Stimulated activated memory B cell treated with anti-CD40 and anti-IgM and Interleukin-4, amounts not matched to agents 10 μg/mL and 1 μg/mL and 100 μg/mL, for 72 hours (primary cell): ENCODE measurements around the gene FMO1.
A peak's percentile ranks its signal among the peaks of the same experiment; 100 is the strongest.
"Not testable (repeated sequence)": the region's sequence is repeated elsewhere in the genome, so short reads cannot be mapped to it uniquely, and the experiment has no call there.

Experiments used
- ATAC-seq: fragments of 150-1000 bp; cut with Tn5 transposase; 2 replicates; pipeline ENCODE4 v1.10.0; 2021
- H3K27ac Mint-ChIP-seq: one replicate; pipeline ENCODE4 v1.8.0; 2022; ENCODE audit warnings: mild to moderate bottlenecking, mixed read lengths
- H3K27me3 Mint-ChIP-seq: one replicate; pipeline ENCODE4 v1.8.0; 2022; ENCODE audit warnings: mixed read lengths
- H3K36me3 Mint-ChIP-seq: one replicate; pipeline ENCODE4 v1.8.0; 2022; ENCODE audit warnings: mixed read lengths
- H3K4me1 Mint-ChIP-seq: one replicate; pipeline ENCODE4 v1.8.0; 2022; ENCODE audit warnings: mixed read lengths
- H3K4me3 Mint-ChIP-seq: one replicate; pipeline ENCODE4 v1.8.0; 2022; ENCODE audit warnings: mild to moderate bottlenecking, moderate library complexity, mixed read lengths
- H3K9me3 Mint-ChIP-seq: one replicate; pipeline ENCODE4 v1.8.0; 2022; ENCODE audit warnings: mixed read lengths

The FMO1 gene

GRCh38 chr1:171221665-171222591 lies 26.4 kb upstream of the FMO1 start:
- H3K27ac Mint-ChIP-seq: no peak overlapping the region

GRCh38 chr1:171222936-171223335 lies 25.4 kb upstream of the FMO1 start:
- no peaks in the 10 kb centered on the region for H3K9me3 Mint-ChIP-seq
- H3K4me1 Mint-ChIP-seq: no peaks in the 10 kb centered on the region
- no peak overlapping the region for H3K27ac Mint-ChIP-seq
- no peaks in the 10 kb centered on the region for H3K36me3 Mint-ChIP-seq
- no peaks in the 10 kb centered on the region for H3K27me3 Mint-ChIP-seq
- no peak for ATAC-seq
- H3K4me3 Mint-ChIP-seq: no peak overlapping the region

More at GRCh38 chr1:171221665-171222591, 26.4 kb upstream of the FMO1 start:
- no peak overlapping the region for H3K4me3 Mint-ChIP-seq
- H3K4me1 Mint-ChIP-seq: no peaks in the 10 kb centered on the region
- no peaks in the 10 kb centered on the region for H3K9me3 Mint-ChIP-seq
- H3K36me3 Mint-ChIP-seq: no peaks in the 10 kb centered on the region
- no peaks in the 10 kb centered on the region for H3K27me3 Mint-ChIP-seq
- no peak for ATAC-seq

- H3K27me3 Mint-ChIP-seq, ATAC-seq, H3K27ac Mint-ChIP-seq, H3K4me3 Mint-ChIP-seq, H3K9me3 Mint-ChIP-seq, H3K36me3 Mint-ChIP-seq, H3K4me1 Mint-ChIP-seq: not testable (repeated sequence)
Observed at GRCh38 chr1:171224257-171224656, 24.0 kb upstream of the FMO1 start.

GRCh38 chr1:171226747-171227370 lies 21.4 kb upstream of the FMO1 start:
- no peaks in the 10 kb centered on the region for H3K9me3 Mint-ChIP-seq
- no peaks in the 10 kb centered on the region for H3K4me1 Mint-ChIP-seq
- peaks cover 9% of the 10 kb centered on the region for H3K27me3 Mint-ChIP-seq
- no peak overlapping the region for H3K4me3 Mint-ChIP-seq
- no peaks in the 10 kb centered on the region for H3K36me3 Mint-ChIP-seq
- ATAC-seq: peak; percentile 56
- H3K27ac Mint-ChIP-seq: no peak overlapping the region

GRCh38 chr1:171231326-171231725 lies 17.0 kb upstream of the FMO1 start:
- Mint-ChIP-seq H3K9me3 (peaks cover 3% of the 10 kb centered on the region), H3K36me3 (no peaks in the 10 kb centered on the region), H3K27ac (no peak overlapping the region), H3K27me3 (peaks cover 16% of the 10 kb centered on the region), H3K4me3 (no peak overlapping the region), H3K4me1 (no peaks in the 10 kb centered on the region)
- ATAC-seq: no peak

- ATAC-seq: no peak
- Mint-ChIP-seq H3K27me3 (peaks cover 32% of the 10 kb centered on the region), H3K27ac (no peak overlapping the region), H3K36me3 (no peaks in the 10 kb centered on the region), H3K4me1 (no peaks in the 10 kb centered on the region), H3K4me3 (no peak overlapping the region), H3K9me3 (peaks cover 3% of the 10 kb centered on the region)
Observed at GRCh38 chr1:171233183-171233582, 15.1 kb upstream of the FMO1 start.

- H3K4me3 Mint-ChIP-seq, ATAC-seq, H3K27ac Mint-ChIP-seq: not testable (repeated sequence)
Observed at GRCh38 chr1:171236231-171236630, 12.1 kb upstream of the FMO1 start.

GRCh38 chr1:171243878-171244277 lies 4.4 kb upstream of the FMO1 start:
- H3K27ac Mint-ChIP-seq: no peak overlapping the region
- H3K36me3 Mint-ChIP-seq: no peaks in the 10 kb centered on the region
- peaks cover 11% of the 10 kb centered on the region for H3K9me3 Mint-ChIP-seq
- ATAC-seq: no peak
- no peak overlapping the region for H3K4me3 Mint-ChIP-seq
- H3K27me3 Mint-ChIP-seq: peaks cover 10% of the 10 kb centered on the region
- no peaks in the 10 kb centered on the region for H3K4me1 Mint-ChIP-seq

More at GRCh38 chr1:171236231-171236630, 12.1 kb upstream of the FMO1 start:
- H3K4me1 Mint-ChIP-seq, H3K36me3 Mint-ChIP-seq: not testable (repeated sequence)
- Mint-ChIP-seq H3K27me3 (peaks cover 38% of the 10 kb centered on the region), H3K9me3 (peaks cover 13% of the 10 kb centered on the region)

- Mint-ChIP-seq H3K4me3 (no peak overlapping the region), H3K36me3 (no peaks in the 10 kb centered on the region), H3K27ac (no peak overlapping the region), H3K4me1 (no peaks in the 10 kb centered on the region), H3K9me3 (no peaks in the 10 kb centered on the region), H3K27me3 (no peaks in the 10 kb centered on the region)
- ATAC-seq: peak; percentile 56
Observed at GRCh38 chr1:171245458-171246064, 2.7 kb upstream of the FMO1 start.

- Mint-ChIP-seq H3K4me3 (no peak overlapping the region), H3K9me3 (no peaks in the 10 kb centered on the region), H3K27ac (no peak overlapping the region), H3K27me3 (peaks cover 5% of the 10 kb centered on the region), H3K4me1 (peaks cover 13% of the 10 kb centered on the region), H3K36me3 (no peaks in the 10 kb centered on the region)
- no peak for ATAC-seq
Observed at GRCh38 chr1:171247501-171247900, 793 bp upstream of the FMO1 start.

GRCh38 chr1:171248841-171249240 lies 547 bp downstream of the FMO1 start:
- Mint-ChIP-seq H3K27ac (no peak overlapping the region), H3K4me3 (no peak overlapping the region), H3K36me3 (no peaks in the 10 kb centered on the region), H3K9me3 (no peaks in the 10 kb centered on the region), H3K27me3 (peaks cover 15% of the 10 kb centered on the region), H3K4me1 (peaks cover 22% of the 10 kb centered on the region)
- no peak for ATAC-seq

GRCh38 chr1:171250263-171250662 lies 2.0 kb downstream of the FMO1 start:
- Mint-ChIP-seq H3K4me3 (no peak overlapping the region), H3K27me3 (peaks cover 22% of the 10 kb centered on the region), H3K9me3 (no peaks in the 10 kb centered on the region), H3K27ac (no peak overlapping the region), H3K4me1 (peaks cover 22% of the 10 kb centered on the region), H3K36me3 (no peaks in the 10 kb centered on the region)
- no peak for ATAC-seq

- Mint-ChIP-seq H3K36me3 (no peaks in the 10 kb centered on the region), H3K27ac (peak overlapping the region; percentile 84), H3K27me3 (peaks cover 30% of the 10 kb centered on the region), H3K9me3 (no peaks in the 10 kb centered on the region), H3K4me1 (peaks cover 22% of the 10 kb centered on the region), H3K4me3 (peak overlapping the region; percentile 88)
- peak; percentile 44 for ATAC-seq
Observed at GRCh38 chr1:171251042-171251951, 3.0 kb downstream of the FMO1 start.

GRCh38 chr1:171251952-171252300 lies 3.6 kb downstream of the FMO1 start:
- Mint-ChIP-seq H3K27me3 (peaks cover 30% of the 10 kb centered on the region), H3K4me1 (peaks cover 22% of the 10 kb centered on the region), H3K36me3 (no peaks in the 10 kb centered on the region), H3K27ac (peak overlapping the region; percentile 84), H3K4me3 (peak overlapping the region; percentile 88), H3K9me3 (no peaks in the 10 kb centered on the region)
- no peak for ATAC-seq

- no peaks in the 10 kb centered on the region for H3K36me3 Mint-ChIP-seq
- H3K9me3 Mint-ChIP-seq: no peaks in the 10 kb centered on the region
- peak overlapping the region; percentile 30 for H3K27ac Mint-ChIP-seq
- H3K27me3 Mint-ChIP-seq: peaks cover 30% of the 10 kb centered on the region
- H3K4me1 Mint-ChIP-seq: peaks cover 22% of the 10 kb centered on the region
- peak; percentile 85 for ATAC-seq
- peak overlapping the region; percentile 65 for H3K4me3 Mint-ChIP-seq
Observed at GRCh38 chr1:171252482-171252881, 4.2 kb downstream of the FMO1 start.
